Stimulated activated CD4-positive, alpha-beta T cell treated with anti-CD3 and anti-CD28 coated beads, TNF-alpha, amount 100 ng/mL, for 24 hours (primary cell): ENCODE measurements around the gene CEMIP2.

Experiments
- DNase-seq, 3 experiments: peaks; one replicate each; pipeline ENCODE4 v3.0.0-alpha.2; 2020; ENCODE audit warnings: low read depth in 3 of 3

The CEMIP2 gene

GRCh38 chr9:71646131-71646530 is 122.2 kb downstream of the CEMIP2 start:
- no peak for DNase-seq

GRCh38 chr9:71644819-71645362 is 123.4 kb downstream of the CEMIP2 start:
- no peak for DNase-seq

GRCh38 chr9:71643330-71643729 is 125.0 kb downstream of the CEMIP2 start:
- DNase-seq = no peak

- DNase-seq = no peak
Observed at GRCh38 chr9:71642056-71642455, 126.3 kb downstream of the CEMIP2 start.

- no peak for DNase-seq
Observed at GRCh38 chr9:71638627-71639026, 129.7 kb downstream of the CEMIP2 start.

GRCh38 chr9:71637926-71638325 is 130.4 kb downstream of the CEMIP2 start:
- DNase-seq = no peak

- no peak for DNase-seq
Observed at GRCh38 chr9:71637375-71637774, 130.9 kb downstream of the CEMIP2 start.

GRCh38 chr9:71636143-71636839 is 132.0 kb downstream of the CEMIP2 start:
- no peak for DNase-seq

- no peak for DNase-seq
Observed at GRCh38 chr9:71634752-71635151, 133.6 kb downstream of the CEMIP2 start.
